ENCODE measurements around the gene SPI1.
"Not testable (repeated sequence)": the region's sequence is repeated elsewhere in the genome, so short reads cannot be mapped to it uniquely, and the experiment has no call there.

The SPI1 gene

DNA sequence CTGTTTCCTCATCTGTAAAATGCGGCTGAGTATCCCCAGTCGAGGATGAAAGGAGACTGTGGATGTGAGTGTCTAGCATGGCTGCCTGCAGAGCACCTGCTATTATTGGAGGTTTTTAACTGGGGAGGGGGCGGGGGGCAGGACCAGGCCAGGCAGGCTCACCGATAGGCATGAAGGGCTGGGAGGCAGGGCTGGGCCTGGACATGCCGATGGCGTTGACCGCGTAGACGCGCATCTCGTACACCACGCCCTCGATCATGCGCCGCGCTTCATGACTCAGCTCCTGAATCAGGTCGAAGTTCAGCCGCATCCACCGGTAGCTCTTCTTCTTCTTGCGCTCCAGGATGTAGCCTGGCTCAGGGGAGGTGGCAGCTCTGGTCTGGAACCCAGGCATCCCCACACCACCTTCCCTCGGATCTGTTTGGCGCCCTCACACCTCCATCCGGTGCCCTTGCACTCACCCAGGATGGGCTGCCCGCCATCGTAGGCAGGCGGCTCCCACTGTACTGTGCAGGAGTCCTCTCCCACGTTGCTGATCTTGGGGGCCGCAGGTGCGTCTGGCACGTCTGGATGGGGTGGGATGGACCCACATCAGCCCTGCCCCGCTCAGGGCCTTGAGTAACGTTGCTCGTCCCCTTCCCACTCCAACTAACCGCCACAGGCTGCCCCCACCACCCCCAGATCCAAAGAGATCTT lies 41.0 kb downstream of the SPI1 start:
- TF ChIP-seq ZNF274 (IDR thresholded peaks at IDR 0.05; ENCODE audit: low read depth, low read length), result no peak
- no peak overlapping the region for H3K4me3 ChIP-seq (ENCODE audit: low read length)

DNA sequence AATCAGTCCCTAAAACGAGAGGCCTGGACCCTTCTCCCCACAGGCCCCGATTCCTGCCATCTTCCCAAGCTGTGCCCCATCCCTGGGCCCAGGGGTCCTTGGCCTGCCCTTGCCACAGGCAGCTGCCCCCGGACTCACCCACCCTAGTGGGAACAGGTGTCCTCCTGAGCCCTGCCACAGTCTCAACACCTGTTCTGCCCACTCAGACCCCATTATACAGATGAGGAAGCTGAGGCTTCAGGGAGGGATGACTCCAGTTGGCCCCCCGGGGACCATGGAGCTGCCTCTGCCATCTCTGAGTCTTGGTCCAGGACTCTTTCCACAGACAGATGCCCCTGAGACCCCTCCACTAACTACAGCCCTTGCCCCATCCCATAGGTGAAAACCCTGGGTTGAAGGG lies 41.8 kb downstream of the SPI1 start:
- TF ChIP-seq ZNF274 (IDR thresholded peaks at IDR 0.05; ENCODE audit: low read depth, low read length), result no peak
- no peak overlapping the region for H3K4me3 ChIP-seq (ENCODE audit: low read length)

DNA sequence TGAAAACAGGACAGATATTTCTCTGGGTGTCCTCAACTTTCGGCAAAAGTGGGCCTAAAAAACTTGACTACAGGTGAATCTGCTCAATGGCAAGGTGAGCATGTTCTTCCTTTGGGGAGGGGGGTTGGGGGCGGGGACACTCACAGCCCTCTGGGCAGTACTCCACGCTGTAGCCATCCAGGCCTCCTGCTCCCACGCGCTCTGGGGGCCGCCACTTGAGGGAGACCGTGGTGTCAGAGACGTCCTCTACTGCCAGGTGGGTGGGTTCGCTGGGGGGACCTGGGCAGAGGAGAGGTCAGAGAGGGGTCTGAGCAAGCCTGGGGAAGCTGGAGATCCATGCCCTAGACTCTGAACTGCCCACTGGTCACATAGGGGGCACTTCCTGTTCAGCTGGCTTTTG lies 42.6 kb downstream of the SPI1 start:
- no peak overlapping the region for H3K4me3 ChIP-seq (ENCODE audit: low read length)
- TF ChIP-seq ZNF274 (IDR thresholded peaks at IDR 0.05; ENCODE audit: low read depth, low read length), result no peak

DNA sequence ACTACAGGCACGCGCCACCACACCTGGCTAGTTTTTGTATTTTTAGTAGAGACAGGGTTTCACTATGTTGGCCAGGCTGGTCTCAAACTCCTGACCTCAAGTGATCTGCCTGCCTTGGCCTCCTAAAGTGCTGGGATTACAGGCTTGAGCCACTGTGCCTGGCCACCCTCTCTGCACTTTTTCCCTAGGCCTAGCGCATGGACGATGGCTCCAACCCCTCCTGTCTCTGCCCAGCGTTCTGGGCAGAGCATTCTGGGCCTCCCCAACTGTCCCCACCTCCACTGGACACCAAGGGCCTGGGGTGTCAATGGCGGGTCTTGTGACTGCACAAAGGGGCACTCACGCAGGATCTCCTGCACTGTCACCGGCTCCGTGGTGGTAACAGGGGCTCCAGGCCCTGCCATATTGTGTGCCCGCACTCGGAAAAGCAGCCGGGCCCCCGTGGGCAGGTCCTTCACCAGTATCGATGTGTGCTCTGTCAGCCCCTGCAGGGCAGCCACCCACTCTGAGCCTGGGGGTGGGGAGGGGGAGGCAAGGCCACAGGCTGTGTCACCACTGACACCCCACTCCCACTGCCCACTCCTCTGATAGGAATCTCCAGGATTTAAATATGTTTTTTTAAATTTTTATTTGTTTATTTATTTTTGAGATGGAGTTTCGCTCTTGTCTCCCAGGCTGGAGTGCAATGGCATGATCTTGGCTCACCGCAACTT lies 43.5 kb downstream of the SPI1 start:
- not testable (repeated sequence) for H3K4me3 ChIP-seq (ENCODE audit: low read length)

DNA sequence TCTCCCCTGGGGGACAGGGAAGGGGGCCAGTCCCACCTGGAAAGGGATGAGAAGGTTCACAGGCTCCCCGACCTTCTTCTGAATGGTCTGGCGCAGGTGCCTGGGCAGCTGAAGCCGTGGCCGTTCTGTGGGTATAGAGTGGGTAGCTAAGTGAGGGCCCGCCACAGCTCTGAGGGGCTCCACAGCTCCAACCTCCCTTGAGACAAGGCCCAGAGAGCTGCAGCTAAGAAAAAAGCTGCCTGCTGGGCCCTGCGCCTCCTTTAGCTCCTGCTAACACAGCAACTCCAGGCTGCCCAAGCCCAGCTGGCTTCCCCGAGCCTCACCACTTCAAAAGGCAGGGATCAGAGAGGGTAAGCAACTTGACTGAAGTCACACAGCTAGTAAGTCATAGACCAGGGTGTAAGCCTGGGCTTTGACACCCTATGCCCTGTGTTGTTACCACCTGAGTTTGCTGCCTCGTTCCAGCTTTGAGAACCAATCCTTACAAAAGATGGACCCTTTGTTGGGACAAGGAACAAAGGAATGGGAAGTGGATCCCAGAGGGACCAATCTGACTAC lies 44.4 kb downstream of the SPI1 start:
- no peak for TF ChIP-seq ZNF274 (IDR thresholded peaks at IDR 0.05; ENCODE audit: low read depth, low read length)
- H3K4me3 ChIP-seq (ENCODE audit: low read length), result no peak overlapping the region

DNA sequence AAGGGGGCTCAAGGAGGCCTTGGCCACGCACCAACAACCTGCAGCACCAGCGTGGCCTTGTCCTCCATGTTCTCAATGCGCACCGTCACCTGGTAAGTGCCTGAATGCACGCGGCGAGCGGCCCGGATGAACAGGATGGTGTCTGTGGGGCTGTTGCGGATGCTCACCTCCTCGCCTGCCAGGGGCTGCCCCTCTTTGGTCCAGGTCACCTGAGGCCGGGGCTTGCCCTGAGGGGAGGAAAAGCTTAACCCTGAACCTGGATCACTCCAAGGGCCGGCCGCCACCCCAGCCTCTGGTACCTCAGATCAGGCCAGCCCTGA lies 44.9 kb downstream of the SPI1 start:
- no peak for TF ChIP-seq ZNF274 (IDR thresholded peaks at IDR 0.05; ENCODE audit: low read depth, low read length)
- H3K4me3 ChIP-seq (ENCODE audit: low read length), result no peak overlapping the region

DNA sequence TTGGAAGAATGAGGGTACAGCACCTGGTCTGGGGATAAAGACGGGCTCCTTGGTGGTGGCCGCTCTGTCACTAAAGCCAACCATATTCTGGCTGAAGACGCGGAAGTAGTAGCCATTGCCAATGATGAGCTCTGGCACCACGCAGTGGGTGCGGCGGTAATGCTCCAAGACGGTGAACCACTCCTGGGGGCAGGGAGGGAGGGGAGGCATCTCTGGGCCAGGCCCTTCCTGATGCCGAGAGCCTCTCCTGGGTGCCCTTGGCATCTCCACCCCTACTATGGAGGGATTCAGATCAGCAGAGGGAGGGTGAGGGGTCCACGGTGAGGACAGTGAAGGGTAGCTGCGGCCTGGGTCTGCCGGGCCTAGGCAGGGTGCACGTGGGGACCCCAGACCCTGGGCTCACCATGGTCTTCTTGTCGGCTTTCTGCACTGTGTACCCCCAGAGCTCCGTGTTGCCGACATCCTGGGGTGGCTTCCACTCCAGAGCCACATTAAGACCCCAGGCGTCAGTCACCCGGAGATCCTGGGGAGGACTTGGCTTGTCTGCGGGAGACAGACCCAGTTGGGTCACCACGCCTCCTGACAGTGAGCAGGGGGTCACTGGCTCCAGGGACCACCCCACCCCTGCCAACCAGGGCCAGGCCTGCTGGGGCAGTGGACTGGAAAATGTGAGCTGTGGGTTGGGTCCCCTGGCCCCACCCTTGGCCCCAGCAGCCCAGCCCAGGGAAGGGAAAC lies 45.4 kb downstream of the SPI1 start:
- TF ChIP-seq ZNF274 (IDR thresholded peaks at IDR 0.05; ENCODE audit: low read depth, low read length), result no peak
- no peak overlapping the region for H3K4me3 ChIP-seq (ENCODE audit: low read length)

DNA sequence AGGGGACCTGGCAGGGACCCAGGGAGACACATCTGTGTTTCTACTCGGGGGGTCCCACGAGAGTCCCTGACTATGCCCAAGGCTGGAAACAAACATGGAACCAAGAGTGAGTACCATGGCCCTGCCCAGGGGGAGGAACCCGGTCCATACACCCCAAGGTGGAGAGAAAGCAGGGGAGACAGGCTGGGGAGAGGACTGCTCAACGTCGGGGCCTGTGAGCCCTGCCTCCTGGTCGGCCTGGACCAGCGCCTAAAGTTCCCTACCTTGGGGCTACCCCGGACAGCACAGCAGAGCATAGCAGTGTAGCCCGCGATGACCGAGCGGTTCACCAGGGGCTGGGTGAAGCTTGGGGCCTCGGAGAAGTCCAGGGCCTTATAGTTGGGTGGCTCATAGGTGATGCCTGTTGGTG lies 46.0 kb downstream of the SPI1 start:
- no peak overlapping the region for H3K4me3 ChIP-seq (ENCODE audit: low read length)
- TF ChIP-seq ZNF274 (IDR thresholded peaks at IDR 0.05; ENCODE audit: low read depth, low read length), result no peak

DNA sequence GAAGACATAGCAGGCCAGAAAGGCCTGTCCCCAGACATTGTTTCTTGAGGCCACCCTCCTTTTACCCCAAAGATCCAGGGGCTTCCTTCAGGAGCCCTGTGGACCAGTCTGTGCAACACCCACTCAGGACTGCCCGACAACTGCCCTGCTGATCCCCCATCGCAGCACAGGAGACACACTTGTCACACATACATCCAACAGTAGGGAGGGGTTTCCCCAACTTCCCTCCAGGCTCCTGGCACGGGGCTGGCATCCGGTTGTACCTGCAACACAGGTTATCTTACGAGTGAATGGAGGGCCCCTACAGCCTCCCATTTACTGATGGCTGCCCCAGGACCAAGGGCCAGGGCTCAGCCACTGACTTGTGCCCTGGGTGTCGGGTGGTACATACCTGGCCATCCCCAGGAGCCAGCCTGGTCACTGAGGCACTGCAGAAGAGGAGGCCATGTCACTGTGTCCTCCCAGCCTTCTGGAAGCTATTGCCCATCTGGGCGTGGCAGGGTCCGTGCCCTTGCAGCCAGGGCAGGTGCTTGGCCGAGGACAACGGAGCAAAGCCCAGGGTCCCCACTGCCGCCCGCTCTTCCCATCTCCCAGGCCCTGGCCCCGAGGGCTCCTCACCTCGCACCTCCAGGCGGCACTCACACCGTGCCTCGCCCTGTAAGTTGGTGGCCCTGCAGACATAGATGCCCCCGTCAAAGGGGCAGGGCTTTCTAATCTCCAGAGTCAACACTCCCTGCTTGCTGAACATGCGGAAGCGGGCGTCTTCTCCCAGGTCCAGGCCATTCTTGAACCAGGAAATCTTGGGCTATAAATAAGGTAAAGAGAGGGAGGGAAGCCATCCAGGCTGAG lies 46.7 kb downstream of the SPI1 start:
- TF ChIP-seq ZNF274 (IDR thresholded peaks at IDR 0.05; ENCODE audit: low read depth, low read length), result no peak
- H3K4me3 ChIP-seq (ENCODE audit: low read length), result no peak overlapping the region

DNA sequence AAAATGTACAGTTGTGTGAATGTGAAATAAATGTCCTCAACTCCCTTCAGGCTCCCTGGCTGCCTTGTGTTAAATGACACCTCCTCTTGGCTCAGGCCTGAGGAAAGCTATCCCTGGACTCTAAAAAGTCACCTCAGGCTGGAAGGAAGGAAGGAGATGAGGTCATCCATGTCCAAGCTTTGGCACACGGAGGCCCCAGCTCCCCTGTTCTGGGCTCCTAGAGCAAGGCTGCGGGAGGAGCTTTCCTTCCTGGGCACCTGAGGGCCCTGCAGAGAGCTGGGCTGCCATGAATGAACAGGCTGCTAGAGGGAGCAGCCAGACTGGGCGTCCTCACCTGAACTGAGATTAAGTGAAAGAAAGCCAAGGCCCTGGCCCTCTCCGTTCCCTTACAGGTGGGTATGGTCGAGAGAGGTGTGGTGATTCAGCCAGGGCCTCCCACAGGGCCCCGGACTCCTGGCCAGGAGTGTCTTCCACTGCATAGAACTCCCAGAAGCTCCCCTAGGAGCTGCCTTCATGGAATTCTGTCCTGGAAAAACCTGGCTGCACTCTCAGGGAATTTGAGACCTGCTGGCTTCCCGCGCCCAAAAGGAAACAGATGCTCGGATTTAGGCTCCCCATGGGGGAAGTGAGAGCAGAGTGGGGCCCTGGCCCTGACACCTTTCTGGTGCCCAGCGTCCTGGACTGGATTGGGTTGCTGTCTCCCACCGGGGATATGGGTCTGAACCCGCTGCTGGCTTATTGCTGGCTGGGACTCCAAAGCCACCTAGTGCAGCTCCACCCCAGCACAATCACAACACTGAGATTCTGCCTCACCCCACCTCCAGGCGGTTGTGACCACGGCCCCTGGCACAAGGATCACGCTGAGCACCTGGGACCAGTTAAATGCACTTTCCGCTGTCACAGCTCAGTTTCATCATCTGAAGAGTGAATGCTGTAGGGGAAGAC lies 48.1 kb downstream of the SPI1 start:
- no peak overlapping the region for H3K4me3 ChIP-seq (ENCODE audit: low read length)
- TF ChIP-seq ZNF274 (IDR thresholded peaks at IDR 0.05; ENCODE audit: low read depth, low read length), result no peak

DNA sequence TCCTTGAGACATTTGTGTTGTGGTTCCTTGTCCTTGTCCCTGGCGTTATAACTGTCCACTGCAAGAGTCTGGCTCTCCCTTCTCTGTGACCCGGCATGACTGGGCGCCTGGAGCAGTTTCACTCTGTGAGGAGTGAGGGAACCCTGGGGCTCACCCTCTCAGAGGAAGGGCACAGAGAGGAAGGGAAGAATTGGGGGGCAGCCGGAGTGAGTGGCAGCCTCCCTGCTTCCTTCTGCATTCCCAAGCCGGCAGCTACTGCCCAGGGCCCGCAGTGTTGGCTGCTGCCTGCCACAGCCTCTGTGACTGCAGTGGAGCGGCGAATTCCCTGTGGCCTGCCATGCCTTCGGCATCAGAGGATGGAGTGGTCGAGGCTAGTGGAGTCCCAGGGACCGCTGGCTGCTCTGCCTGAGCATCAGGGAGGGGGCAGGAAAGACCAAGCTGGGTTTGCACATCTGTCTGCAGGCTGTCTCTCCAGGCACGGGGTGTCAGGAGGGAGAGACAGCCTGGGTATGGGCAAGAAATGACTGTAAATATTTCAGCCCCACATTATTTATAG lies 48.8 kb downstream of the SPI1 start:
- H3K4me3 ChIP-seq (ENCODE audit: low read length), result no peak overlapping the region
- TF ChIP-seq ZNF274 (IDR thresholded peaks at IDR 0.05; ENCODE audit: low read depth, low read length), result no peak

DNA sequence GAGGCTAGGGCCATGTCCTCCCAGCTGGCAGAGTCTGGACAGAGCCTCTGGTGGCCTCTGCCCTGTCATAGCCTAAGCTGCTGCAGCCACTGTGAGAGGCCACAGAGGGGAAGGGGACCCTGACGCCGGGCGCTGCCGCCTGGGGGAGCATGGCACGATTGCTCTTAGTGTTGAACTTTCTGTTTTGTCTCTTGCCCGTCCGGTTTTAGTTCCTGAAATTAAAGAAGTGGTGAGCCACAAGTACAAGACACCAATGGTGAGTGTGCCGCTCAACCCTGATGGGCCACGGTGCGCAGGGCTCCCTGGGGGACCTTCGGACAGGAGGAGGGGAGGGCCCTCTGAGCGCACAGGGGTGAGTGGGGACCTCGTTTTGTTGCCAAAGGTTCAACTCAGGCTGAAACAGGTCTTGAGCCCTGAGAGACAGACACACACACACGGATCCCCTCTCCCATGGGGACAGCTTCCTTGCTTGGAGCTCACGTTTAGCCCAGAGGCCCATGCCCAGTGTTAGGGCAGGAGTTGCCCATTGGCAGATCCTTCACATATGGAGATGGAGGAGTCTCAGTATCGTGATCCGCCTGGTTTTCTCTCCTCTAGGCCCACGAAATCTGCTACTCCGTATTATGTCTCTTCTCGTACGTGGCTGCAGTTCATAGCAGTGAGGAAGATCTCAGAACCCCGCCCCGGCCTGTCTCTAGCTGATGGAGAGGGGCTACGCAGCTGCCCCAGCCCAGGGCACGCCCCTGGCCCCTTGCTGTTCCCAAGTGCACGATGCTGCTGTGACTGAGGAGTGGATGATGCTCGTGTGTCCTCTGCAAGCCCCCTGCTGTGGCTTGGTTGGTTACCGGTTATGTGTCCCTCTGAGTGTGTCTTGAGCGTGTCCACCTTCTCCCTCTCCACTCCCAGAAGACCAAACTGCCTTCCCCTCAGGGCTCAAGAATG lies 49.6 kb downstream of the SPI1 start:
- no peak for TF ChIP-seq ZNF274 (IDR thresholded peaks at IDR 0.05; ENCODE audit: low read depth, low read length)
- no peak overlapping the region for H3K4me3 ChIP-seq (ENCODE audit: low read length)
